HCT116 (cell line): ENCODE data around the gene CRTC1. TPM values are rescaled to one million over a fixed set of nuclear protein-coding genes. Genes with fewer than 3 reads are reported as not detected.

ENCODE experiments used
- ATAC-seq: fragments of 200-7000 bp; cut with Tn5 transposase; 2 replicates; pipeline ENCODE4 v1.9.1; 2020; ENCODE audit warnings: mild to moderate bottlenecking, moderate library complexity
- BruUV-seq: library from RNA; stranded (reverse); fragments of 400-500 nt; replicated peaks from 2 replicates; lab custom pipeline; 2021; lab: Mats Ljungman, UMichigan
- CTCF ChIA-PET: fragments of 300-600 bp; sonication (Branson Sonifier 250); formaldehyde crosslinking; loops from one replicate; lab custom pipeline; 2021; ENCODE audit warnings: antibody characterized with exemption; lab: Charles Lee
- POLR2A ChIA-PET: fragments of 300-600, 350-600 bp; sonication (Branson Sonifier 250); formaldehyde crosslinking; loops from one replicate; lab custom pipeline; 2021; ENCODE audit warnings: antibody characterized with exemption; lab: Charles Lee
- RAD21 ChIA-PET, 2 experiments: fragments of 300-600 bp; sonication (Branson Sonifier 250); formaldehyde crosslinking; loops; one replicate each; lab custom pipeline; 2023; ENCODE audit warnings: low total read pairs in 2 of 2; ENCODE audit not compliant: uncharacterized antibody in 2 of 2, unreplicated experiment in 2 of 2, low non-redundant PET in 1 of 2; lab: Charles Lee
- DNase-seq: peaks from one replicate; pipeline ENCODE4 v3.0.0-alpha.2; 2010; ENCODE audit warnings: low read depth, low spot score
- H2AFZ ChIP-seq: fragments of 200-600 bp; shearing (Covaris generic), sonication (generic); 2 replicates; pipeline ENCODE4 v1.6.1; 2017; ENCODE audit warnings: low read depth, mixed run types, mixed read lengths, antibody characterized with exemption, low read length; ENCODE audit not compliant: poor library complexity, severe bottlenecking
- H3K27ac ChIP-seq: 2 replicates; pipeline ENCODE4 v1.5.1; 2012; ENCODE audit warnings: low read depth, low read length
- H3K27me3 ChIP-seq: fragments of 200-600 bp; sonication (generic); 2 replicates; pipeline ENCODE4 v1.6.1; 2016; ENCODE audit warnings: mixed run types, low read length, mixed read lengths; ENCODE audit not compliant: insufficient read depth
- H3K36me3 ChIP-seq, 2 experiments: fragments of 200-500 bp in 1 of 2; fragments of 200-600 bp in 1 of 2; sonication (Bioruptor generic) in 1 of 2; sonication (generic) in 1 of 2; 2 replicates each; pipeline versions ENCODE4 v1.5.1 to v1.6.1; 2014 to 2016; ENCODE audit warnings: low read length in 2 of 2, inconsistent platforms in 1 of 2, mixed read lengths in 1 of 2, mixed run types in 1 of 2; ENCODE audit not compliant: insufficient read depth in 2 of 2, control insufficient read depth in 1 of 2
- H3K4me1 ChIP-seq, 2 experiments: fragments of 200-600 bp in 1 of 2; sonication (generic) in 1 of 2; 2 replicates each; pipeline versions ENCODE4 v1.5.1 to v1.6.1; 2012 to 2017; ENCODE audit warnings: low read length in 2 of 2, inconsistent platforms in 1 of 2, mild to moderate bottlenecking in 1 of 2, mixed read lengths in 1 of 2, mixed run types in 1 of 2, moderate library complexity in 1 of 2; ENCODE audit not compliant: insufficient read depth in 2 of 2, control insufficient read depth in 1 of 2
- H3K4me2 ChIP-seq: fragments of 200-600 bp; sonication (generic); 2 replicates; pipeline ENCODE4 v1.6.1; 2017; ENCODE audit warnings: mixed run types, low read length, mixed read lengths
- H3K4me3 ChIP-seq, 2 experiments: fragments of 200-600 bp in 1 of 2; sonication (generic) in 1 of 2; replicated peaks in 1 of 2; 2 replicates each; pipeline ENCODE4 v1.5.1; 2011 to 2016; ENCODE audit warnings: low read length in 2 of 2, control low read depth in 1 of 2, low read depth in 1 of 2, mild to moderate bottlenecking in 1 of 2, mixed read lengths in 1 of 2, mixed run types in 1 of 2
- H3K79me2 ChIP-seq: fragments of 200-600 bp; sonication (generic); 2 replicates; pipeline ENCODE4 v1.6.1; 2017; ENCODE audit warnings: mild to moderate bottlenecking, mixed run types, low read length, moderate library complexity, mixed read lengths; ENCODE audit not compliant: insufficient read depth
- H3K9ac ChIP-seq: fragments of 200-600 bp; sonication (generic); 2 replicates; pipeline ENCODE4 v1.6.1; 2016; ENCODE audit warnings: low read length, mixed read lengths
- H3K9me2 ChIP-seq: fragments of 200-600 bp; sonication (generic), shearing (Covaris generic); 2 replicates; pipeline ENCODE4 v1.6.1; 2017; ENCODE audit warnings: mixed run types, mild to moderate bottlenecking, moderate library complexity; ENCODE audit not compliant: insufficient read depth
- H3K9me3 ChIP-seq, 2 experiments: fragments of 200-500 bp in 1 of 2; fragments of 200-600 bp in 1 of 2; sonication (Bioruptor generic) in 1 of 2; sonication (generic) in 1 of 2; 2 replicates each; pipeline ENCODE4 v1.6.1; 2014 to 2017; ENCODE audit warnings: low read length in 2 of 2, mixed read lengths in 2 of 2, inconsistent platforms in 1 of 2, low read depth in 1 of 2, mild to moderate bottlenecking in 1 of 2, mixed run types in 1 of 2, moderate library complexity in 1 of 2; ENCODE audit not compliant: control insufficient read depth in 1 of 2, insufficient read depth in 1 of 2
- H4K20me1 ChIP-seq: fragments of 200-600 bp; sonication (generic), shearing (Covaris generic); 2 replicates; pipeline ENCODE4 v1.6.1; 2017; ENCODE audit warnings: mixed run types, mild to moderate bottlenecking, moderate library complexity; ENCODE audit not compliant: insufficient read depth
- CBX3 ChIP-seq: IDR thresholded peaks from 2 replicates; pipeline ENCODE4 v1.6.1; 2012; ENCODE audit warnings: low read depth
- CEBPB ChIP-seq: IDR thresholded peaks from 2 replicates; pipeline ENCODE4 v1.6.1; 2012; ENCODE audit warnings: low read depth
- EGR1 ChIP-seq: IDR thresholded peaks from 2 replicates; pipeline ENCODE4 v1.6.1; 2012; ENCODE audit warnings: low read depth
- ELF1 ChIP-seq: IDR thresholded peaks from 2 replicates; pipeline ENCODE4 v1.6.1; 2012; ENCODE audit warnings: low read depth, borderline replicate concordance
- EZH2phosphoT487 ChIP-seq: fragments of 200-600 bp; IDR thresholded peaks from 2 replicates; pipeline ENCODE4 v1.6.1; 2018; ENCODE audit warnings: antibody characterized with exemption, borderline replicate concordance
- FOSL1 ChIP-seq: IDR thresholded peaks from 2 replicates; pipeline ENCODE4 v1.6.1; 2012; ENCODE audit warnings: low read depth
- JUND ChIP-seq: IDR thresholded peaks from 2 replicates; pipeline ENCODE4 v1.6.1; 2012
- POLR2AphosphoS5 ChIP-seq: IDR thresholded peaks from 2 replicates; pipeline ENCODE4 v1.6.1; 2011; ENCODE audit warnings: mild to moderate bottlenecking, low read depth, low read length, moderate library complexity
- RAD21 ChIP-seq: IDR thresholded peaks from 2 replicates; pipeline ENCODE4 v1.6.1; 2012; ENCODE audit warnings: low read depth, mild to moderate bottlenecking
- SP1 ChIP-seq: IDR thresholded peaks from 2 replicates; pipeline ENCODE4 v1.6.1; 2012; ENCODE audit warnings: low read depth
- SRF ChIP-seq: IDR thresholded peaks from 2 replicates; pipeline ENCODE4 v1.6.1; 2012; ENCODE audit warnings: low read depth
- TCF7L2 ChIP-seq: IDR thresholded peaks from 2 replicates; pipeline ENCODE4 v1.7.0; 2011; ENCODE audit warnings: borderline replicate concordance, inconsistent platforms; ENCODE audit not compliant: insufficient read depth, insufficient read length; ENCODE audit errors: extremely low read depth
- ZFX ChIP-seq: fragments of 450-650 bp; IDR thresholded peaks from 2 replicates; pipeline ENCODE4 v1.6.1; 2017
- intact Hi-C: fragments of 100-400 bp; cut with micrococcal nuclease; formaldehyde crosslinking; loops from 2 replicates; pipeline ENCODE4 v1.10.0; 2022
- total RNA-seq: library from RNA; stranded (reverse); gene quantifications from one replicate; pipeline ENCODE4 v1.2.1, GENCODE V29; 2021; ENCODE audit not compliant: unreplicated experiment
- TF ChIP-seq, protein P1 (sequence below): IDR thresholded peaks from 2 replicates; pipeline ENCODE4 v1.6.1; 2012
- TF ChIP-seq, protein P2 (sequence below): IDR thresholded peaks from 2 replicates; pipeline ENCODE4 v1.6.1; 2012
- TF ChIP-seq, protein P3 (sequence below): IDR thresholded peaks from 2 replicates; pipeline ENCODE4 v1.6.1; 2012; ENCODE audit warnings: low read depth
- TF ChIP-seq, protein P4 (sequence below), 3 experiments: fragments of 200-600 bp in 1 of 3; sonication (generic) in 1 of 3; IDR thresholded peaks in 2 of 3; conservative IDR thresholded peaks in 1 of 3; 2 replicates each; pipeline ENCODE4 v1.5.1; 2012 to 2017; ENCODE audit warnings: low read depth in 2 of 3, low read length in 2 of 3, antibody characterized with exemption in 1 of 3, borderline replicate concordance in 1 of 3, control low read depth in 1 of 3, mild to moderate bottlenecking in 1 of 3, mixed read lengths in 1 of 3, mixed run types in 1 of 3, moderate library complexity in 1 of 3; ENCODE audit not compliant: insufficient read depth in 1 of 3

The CRTC1 gene
- total RNA-seq, 1 experiment from 2014 or later: 14.9 TPM

DNA sequence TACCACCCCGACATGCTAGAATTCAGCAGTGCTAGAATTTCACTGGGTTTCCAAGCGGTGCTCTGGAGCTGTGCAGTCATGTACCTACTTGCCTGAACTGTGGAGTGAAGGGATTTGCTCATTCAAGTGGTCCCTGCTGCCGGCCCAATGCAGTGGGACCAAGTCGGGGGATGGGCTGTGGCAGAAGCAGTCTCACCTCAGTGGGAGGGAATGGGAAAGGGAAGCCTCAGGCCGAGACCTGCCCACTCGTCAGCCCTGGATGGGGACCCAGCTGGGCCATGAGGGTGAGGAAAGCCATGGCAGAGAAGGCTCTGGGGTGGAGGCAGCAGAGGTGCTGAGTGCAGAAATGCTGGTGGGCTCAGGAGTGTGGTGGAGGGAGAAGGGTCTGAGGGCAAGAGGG lies 31.7 kb upstream of the CRTC1 start:
- Histone ChIP-seq H3K36me3 (no peaks in the 10 kb centered on the region), H3K9me2 (no peaks in the 10 kb centered on the region), H2AFZ (no peak overlapping the region), H3K27ac (no peak overlapping the region), H4K20me1 (no peaks in the 10 kb centered on the region), H3K79me2 (peaks cover 4% of the 10 kb centered on the region; the same call in 1 of the 2 replicates), H3K9me3 (no peaks in the 10 kb centered on the region), H3K4me2 (no peak overlapping the region), H3K27me3 (no peaks in the 10 kb centered on the region), H3K4me3 (no peak overlapping the region), H3K4me1 (no peaks in the 10 kb centered on the region), H3K9ac (no peak overlapping the region)
- ChIA-PET RAD21 (no interaction called here), POLR2A (no interaction called here), CTCF (no interaction called here)
- no peak for DNase-seq
- no TSS peak for BruUV-seq
- no peak for ATAC-seq
- TF ChIP-seq, protein P1, sequence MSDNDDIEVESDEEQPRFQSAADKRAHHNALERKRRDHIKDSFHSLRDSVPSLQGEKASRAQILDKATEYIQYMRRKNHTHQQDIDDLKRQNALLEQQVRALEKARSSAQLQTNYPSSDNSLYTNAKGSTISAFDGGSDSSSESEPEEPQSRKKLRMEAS: no peak
- no peak for TF ChIP-seq CBX3
- TF ChIP-seq FOSL1: no peak
- TF ChIP-seq CEBPB: no peak
- TF ChIP-seq, protein P2, sequence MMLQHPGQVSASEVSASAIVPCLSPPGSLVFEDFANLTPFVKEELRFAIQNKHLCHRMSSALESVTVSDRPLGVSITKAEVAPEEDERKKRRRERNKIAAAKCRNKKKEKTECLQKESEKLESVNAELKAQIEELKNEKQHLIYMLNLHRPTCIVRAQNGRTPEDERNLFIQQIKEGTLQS: no peak
- TF ChIP-seq TCF7L2: no peak
- TF ChIP-seq, protein P3, sequence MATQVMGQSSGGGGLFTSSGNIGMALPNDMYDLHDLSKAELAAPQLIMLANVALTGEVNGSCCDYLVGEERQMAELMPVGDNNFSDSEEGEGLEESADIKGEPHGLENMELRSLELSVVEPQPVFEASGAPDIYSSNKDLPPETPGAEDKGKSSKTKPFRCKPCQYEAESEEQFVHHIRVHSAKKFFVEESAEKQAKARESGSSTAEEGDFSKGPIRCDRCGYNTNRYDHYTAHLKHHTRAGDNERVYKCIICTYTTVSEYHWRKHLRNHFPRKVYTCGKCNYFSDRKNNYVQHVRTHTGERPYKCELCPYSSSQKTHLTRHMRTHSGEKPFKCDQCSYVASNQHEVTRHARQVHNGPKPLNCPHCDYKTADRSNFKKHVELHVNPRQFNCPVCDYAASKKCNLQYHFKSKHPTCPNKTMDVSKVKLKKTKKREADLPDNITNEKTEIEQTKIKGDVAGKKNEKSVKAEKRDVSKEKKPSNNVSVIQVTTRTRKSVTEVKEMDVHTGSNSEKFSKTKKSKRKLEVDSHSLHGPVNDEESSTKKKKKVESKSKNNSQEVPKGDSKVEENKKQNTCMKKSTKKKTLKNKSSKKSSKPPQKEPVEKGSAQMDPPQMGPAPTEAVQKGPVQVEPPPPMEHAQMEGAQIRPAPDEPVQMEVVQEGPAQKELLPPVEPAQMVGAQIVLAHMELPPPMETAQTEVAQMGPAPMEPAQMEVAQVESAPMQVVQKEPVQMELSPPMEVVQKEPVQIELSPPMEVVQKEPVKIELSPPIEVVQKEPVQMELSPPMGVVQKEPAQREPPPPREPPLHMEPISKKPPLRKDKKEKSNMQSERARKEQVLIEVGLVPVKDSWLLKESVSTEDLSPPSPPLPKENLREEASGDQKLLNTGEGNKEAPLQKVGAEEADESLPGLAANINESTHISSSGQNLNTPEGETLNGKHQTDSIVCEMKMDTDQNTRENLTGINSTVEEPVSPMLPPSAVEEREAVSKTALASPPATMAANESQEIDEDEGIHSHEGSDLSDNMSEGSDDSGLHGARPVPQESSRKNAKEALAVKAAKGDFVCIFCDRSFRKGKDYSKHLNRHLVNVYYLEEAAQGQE: no peak
- no peak for TF ChIP-seq EGR1
- no peak for TF ChIP-seq RAD21
- no peak for TF ChIP-seq POLR2AphosphoS5
- TF ChIP-seq JUND: no peak
- TF ChIP-seq SP1: no peak
- no peak for TF ChIP-seq ZFX
- TF ChIP-seq, protein P4, sequence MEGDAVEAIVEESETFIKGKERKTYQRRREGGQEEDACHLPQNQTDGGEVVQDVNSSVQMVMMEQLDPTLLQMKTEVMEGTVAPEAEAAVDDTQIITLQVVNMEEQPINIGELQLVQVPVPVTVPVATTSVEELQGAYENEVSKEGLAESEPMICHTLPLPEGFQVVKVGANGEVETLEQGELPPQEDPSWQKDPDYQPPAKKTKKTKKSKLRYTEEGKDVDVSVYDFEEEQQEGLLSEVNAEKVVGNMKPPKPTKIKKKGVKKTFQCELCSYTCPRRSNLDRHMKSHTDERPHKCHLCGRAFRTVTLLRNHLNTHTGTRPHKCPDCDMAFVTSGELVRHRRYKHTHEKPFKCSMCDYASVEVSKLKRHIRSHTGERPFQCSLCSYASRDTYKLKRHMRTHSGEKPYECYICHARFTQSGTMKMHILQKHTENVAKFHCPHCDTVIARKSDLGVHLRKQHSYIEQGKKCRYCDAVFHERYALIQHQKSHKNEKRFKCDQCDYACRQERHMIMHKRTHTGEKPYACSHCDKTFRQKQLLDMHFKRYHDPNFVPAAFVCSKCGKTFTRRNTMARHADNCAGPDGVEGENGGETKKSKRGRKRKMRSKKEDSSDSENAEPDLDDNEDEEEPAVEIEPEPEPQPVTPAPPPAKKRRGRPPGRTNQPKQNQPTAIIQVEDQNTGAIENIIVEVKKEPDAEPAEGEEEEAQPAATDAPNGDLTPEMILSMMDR (IDR thresholded peaks at IDR 0.05 in 2 of 3, conservative IDR thresholded peaks at IDR 0.05 in 1 of 3; ENCODE audit: borderline replicate concordance in 1 of 3, insufficient read depth in 1 of 3, low read depth in 2 of 3, low read length in 2 of 3): no peak
- TF ChIP-seq SRF: no peak
- TF ChIP-seq ELF1: no peak
- TF ChIP-seq EZH2phosphoT487: no peak
- intact Hi-C loops: no loop called here
